GM18526 (cell line): ENCODE results near the gene IKBKE.

Source experiments
- POLR2A ChIP-seq: IDR thresholded peaks from 3 replicates; pipeline ENCODE4 v1.6.1; 2011; ENCODE audit not compliant: insufficient read length; ENCODE audit errors: extremely low read depth

IKBKE gene

DNA sequence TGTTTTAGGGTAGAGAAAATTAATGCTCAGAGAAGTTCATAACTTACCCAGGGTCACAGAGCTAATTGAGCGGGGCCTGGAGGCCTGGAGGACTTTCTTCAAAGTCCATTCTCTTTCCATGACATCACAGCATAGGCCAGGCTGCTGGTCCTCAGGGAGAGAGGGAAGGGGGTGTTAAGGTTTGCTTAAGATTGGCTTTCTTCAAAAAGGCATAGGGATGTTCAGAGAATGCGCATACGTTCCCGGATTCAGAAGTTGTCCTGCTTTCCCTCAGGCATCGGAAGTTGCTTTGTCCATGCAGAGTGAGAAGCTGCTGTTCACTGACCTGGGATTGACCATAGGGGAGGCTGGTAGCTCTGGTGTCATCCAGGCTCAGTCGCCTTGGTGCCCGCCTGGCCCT is 62.1 kb downstream of the IKBKE start:
- TF ChIP-seq POLR2A: no peak

DNA sequence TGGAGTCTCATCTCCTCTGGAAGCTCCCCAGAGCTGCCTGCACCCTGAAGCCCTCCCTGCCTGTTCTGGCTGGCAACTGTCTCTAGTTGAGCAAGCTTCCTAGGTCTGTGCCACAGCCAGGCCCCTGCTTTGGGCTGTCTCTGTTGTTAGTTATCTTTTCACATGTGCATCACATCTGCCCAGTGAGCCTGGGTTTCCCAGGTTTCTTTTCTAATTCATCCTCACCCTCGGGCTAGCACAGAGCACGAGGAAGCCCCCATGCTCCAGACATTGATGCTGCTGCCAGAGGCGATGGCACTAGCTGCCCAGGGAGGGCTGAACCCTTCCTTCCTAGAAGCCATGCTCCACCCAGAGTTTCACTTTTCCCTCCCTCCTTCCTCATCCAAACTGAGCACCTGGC is 64.3 kb downstream of the IKBKE start:
- TF ChIP-seq POLR2A: no peak

DNA sequence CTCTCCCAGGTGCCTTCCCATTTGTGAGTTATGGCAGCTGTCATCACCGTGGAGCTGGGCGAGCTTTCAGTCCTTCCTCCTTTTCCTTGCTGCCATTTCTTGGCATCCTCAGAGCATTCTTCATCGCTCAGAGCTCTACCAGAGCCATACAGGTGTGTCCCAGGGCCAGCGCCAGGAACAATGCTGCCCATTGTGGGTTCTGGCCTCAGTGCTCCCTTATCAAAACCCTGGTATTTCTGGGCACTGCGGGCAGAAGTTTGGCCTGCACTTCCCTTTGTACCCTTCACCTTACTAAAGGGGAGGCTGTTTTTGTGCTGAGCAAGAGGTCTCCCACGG is 65.5 kb downstream of the IKBKE start:
- TF ChIP-seq POLR2A: no peak

DNA sequence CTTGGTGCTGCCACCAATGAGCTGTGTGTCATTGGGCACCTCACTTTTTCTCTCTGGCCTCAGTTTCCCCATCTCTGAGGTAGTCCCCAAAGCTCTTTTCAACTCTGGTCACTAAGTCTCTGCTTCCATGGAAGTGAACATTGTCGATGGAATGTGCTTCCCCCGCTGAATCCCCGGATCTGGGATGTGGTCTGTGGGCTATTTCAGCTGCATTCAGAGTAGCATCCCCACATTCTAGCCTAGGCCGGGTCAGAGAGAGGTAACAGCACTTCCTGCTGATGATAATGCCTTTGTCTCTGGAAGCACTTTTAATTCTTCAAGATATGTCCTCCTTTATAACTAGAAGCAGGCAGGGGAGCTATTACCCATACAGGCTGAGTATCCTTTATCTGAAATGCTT is 66.9 kb downstream of the IKBKE start:
- no peak for TF ChIP-seq POLR2A

DNA sequence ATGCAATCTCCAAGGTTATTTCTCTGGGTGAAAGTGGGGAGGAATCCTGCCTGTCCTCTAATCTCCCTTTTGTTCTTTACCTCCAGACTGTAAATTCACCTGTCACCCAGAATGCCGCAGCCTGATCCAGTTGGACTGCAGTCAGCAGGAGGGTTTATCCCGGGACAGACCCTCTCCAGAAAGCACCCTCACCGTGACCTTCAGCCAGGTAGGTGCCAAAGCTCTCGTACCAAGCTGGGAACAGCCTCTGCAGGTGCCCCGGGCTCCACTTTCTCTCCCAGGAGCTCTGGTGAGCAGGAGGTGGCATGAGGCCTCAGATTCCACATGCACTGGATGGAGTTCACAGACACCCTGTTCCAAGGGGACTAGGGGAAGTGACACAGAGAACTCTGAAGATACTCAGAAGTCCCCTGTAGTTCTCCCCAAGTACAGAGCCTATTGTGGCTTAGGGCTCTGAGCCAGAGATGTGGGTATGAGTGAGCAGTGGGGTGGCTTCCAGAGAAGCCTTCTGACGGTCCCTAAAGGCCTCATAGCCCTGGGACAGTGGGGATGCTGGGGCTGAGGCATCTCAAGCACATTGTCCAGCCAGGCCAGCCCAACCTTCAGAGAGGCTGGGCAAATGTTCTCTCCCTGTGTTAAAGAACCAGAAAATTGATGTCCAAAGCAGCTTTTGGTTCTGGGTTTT is 68.0 kb downstream of the IKBKE start:
- TF ChIP-seq POLR2A: no peak

DNA sequence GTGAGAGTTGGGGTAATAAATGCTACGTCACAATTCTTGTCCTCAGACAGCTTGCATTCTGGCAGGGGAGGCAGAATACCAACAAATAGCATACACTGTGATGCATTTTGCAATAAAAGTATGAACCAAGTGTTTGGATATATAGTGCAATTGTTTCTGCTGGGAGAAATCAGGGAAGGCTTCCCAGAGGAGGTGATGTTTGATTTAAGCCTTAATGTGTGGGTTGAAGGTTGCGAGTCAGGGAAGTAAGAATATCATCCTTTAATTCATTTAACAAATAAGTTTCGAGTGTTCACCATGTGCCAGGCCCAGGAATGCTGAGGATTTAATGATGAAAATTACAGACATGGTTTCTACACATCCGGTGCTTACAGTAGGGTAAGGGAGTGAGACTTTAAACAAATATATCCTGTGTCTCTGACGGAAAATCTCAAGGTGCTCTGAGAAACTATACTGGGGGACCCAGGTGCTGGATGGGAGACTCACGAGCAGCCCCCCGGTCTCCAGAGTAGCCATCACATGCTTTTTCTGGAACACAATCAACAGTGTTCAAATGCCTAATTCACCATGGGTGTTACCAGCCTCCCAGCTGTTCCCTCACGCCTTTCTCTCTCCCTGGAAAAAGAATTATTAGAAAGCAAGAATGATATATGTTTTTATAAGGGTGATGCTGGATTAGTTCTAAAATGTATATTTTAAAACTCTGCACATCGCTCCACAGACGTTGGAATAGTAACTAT is 68.8 kb downstream of the IKBKE start:
- TF ChIP-seq POLR2A: no peak

GRCh38 chr1:206540044-206540780 is 69.9 kb downstream of the IKBKE start:
- no peak for TF ChIP-seq POLR2A

DNA sequence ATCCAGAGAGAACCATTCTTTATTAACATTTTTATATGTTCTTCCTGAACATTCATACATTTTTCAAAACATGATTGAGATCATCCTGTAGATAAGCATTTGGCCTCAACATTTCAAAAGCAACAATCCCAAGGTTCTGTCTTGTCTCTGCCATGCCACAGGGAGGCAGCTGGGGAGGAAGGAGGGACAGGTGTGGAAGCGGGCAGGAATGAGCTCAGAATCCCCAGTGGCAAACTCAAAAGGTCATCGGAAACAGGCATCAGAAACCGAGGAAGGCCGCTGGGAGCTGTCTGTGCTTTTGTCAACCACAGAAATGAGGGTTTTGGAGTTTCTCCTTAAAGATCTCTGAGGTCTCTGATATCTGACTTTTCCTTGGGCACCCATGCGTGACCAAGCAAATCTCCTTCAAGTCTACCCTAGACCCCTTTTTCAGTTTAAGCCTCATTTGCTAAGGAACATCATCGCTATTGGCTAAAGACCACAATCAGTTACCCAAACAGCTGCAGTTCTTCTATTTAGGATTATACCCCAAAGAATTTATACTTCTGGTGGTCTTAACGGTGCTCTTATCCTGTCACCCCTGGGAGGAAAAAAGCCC is 71.1 kb downstream of the IKBKE start:
- no peak for TF ChIP-seq POLR2A

DNA sequence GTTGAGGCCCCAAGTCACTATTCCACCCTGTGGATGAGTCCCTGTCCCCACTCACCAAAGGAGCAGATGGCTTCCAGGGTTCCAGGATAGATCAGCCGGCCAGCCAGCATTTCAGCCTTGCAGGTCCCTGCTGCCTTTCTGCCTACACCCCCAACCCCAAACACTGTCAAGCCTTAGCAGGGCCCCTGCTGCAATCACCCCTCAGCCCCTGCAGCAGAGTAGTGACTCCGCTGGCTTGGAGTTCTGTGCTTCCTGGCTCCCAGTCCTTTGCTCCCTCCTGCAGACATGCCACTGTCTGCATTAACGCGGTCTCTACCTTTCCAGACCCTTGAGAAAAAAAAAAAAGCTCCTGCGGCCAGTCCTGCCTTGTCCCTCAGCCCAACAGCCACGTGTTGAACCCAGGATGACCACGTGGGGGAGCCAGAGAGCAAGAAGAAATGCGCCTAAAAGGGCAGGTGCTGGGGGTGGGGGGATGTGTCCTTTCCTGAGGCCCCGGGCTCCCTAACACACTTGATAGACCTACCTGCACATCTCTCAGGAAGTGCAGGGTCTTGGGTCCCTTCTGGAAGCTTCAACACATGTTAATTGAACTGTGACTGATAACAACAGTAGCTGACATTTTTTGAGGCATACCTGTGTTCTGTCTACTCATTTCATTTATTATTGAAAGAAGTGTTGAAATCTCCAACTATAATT is 74.4 kb downstream of the IKBKE start:
- TF ChIP-seq POLR2A: no peak

- TF ChIP-seq POLR2A: no peak
Measured at GRCh38 chr1:206545351-206545750, 75.1 kb downstream of the IKBKE start.
